ENCODE results near the gene DNAJA1. TPM values are rescaled to one million over a fixed set of nuclear protein-coding genes. Genes with fewer than 3 reads are reported as not detected.
A peak's percentile ranks its signal among the peaks of the same experiment; 100 is the strongest.

The DNAJA1 gene
- polyA plus RNA-seq, 1 experiment: 237 TPM

- no peak for DNase-seq (ENCODE audit: low read depth, low spot score)
- TF ChIP-seq CTCF (IDR thresholded peaks at IDR 0.05; ENCODE audit: low read depth, low read length): no peak
- Histone ChIP-seq H3K27me3 (ENCODE audit: control insufficient read depth, insufficient read depth, low read length) (no peaks in the 10 kb centered on the region), H3K9me3 (ENCODE audit: control insufficient read depth, insufficient read depth, low read length) (no peaks in the 10 kb centered on the region; the same call in 1 of the 2 replicates), H3K27ac (ENCODE audit: low read depth, low read length) (no peak overlapping the region), H3K4me3 (ENCODE audit: low read depth, low read length) (no peak overlapping the region)
- ChIA-PET CTCF (no interaction called here), POLR2A (no interaction called here)
Observed at GRCh38 chr9:33019797-33020196, 5.3 kb upstream of the DNAJA1 start.

GRCh38 chr9:33022303-33022702 lies 2.8 kb upstream of the DNAJA1 start:
- Histone ChIP-seq H3K9me3 (ENCODE audit: control insufficient read depth, insufficient read depth, low read length) (no peaks in the 10 kb centered on the region; the same call in 1 of the 2 replicates), H3K27ac (ENCODE audit: low read depth, low read length) (no peak overlapping the region), H3K4me3 (ENCODE audit: low read depth, low read length) (no peak overlapping the region), H3K27me3 (ENCODE audit: control insufficient read depth, insufficient read depth, low read length) (no peaks in the 10 kb centered on the region)
- TF ChIP-seq CTCF (IDR thresholded peaks at IDR 0.05; ENCODE audit: low read depth, low read length): no peak
- ChIA-PET CTCF (interaction anchor here (1.5 to 1.9 kb wide), 2 partner anchors 441 to 643 kb away, joined by 3 to 6 read pairs; no protein-coding TSS in a partner anchor), POLR2A (no interaction called here)
- DNase-seq (ENCODE audit: low read depth, low spot score): no peak

- H3K27me3 ChIP-seq (ENCODE audit: control insufficient read depth, insufficient read depth, low read length): no peaks in the 10 kb centered on the region
- H3K27ac ChIP-seq (ENCODE audit: low read depth, low read length): no peak overlapping the region
- H3K9me3 ChIP-seq (ENCODE audit: control insufficient read depth, insufficient read depth, low read length): no peaks in the 10 kb centered on the region; the same call in 1 of the 2 replicates
- H3K4me3 ChIP-seq (ENCODE audit: low read depth, low read length): no peak overlapping the region
- CTCF ChIA-PET: interaction anchor here (1.5 to 1.9 kb wide), 2 partner anchors 441 to 643 kb away, joined by 3 to 6 read pairs; no protein-coding TSS in a partner anchor
- TF ChIP-seq CTCF (IDR thresholded peaks at IDR 0.05; ENCODE audit: low read depth, low read length): no peak
- no peak for DNase-seq (ENCODE audit: low read depth, low spot score)
- POLR2A ChIA-PET: no interaction called here
Observed at GRCh38 chr9:33022755-33023154, 2.3 kb upstream of the DNAJA1 start.

GRCh38 chr9:33023661-33024060 lies 1.4 kb upstream of the DNAJA1 start:
- no peak overlapping the region for H3K27ac ChIP-seq (ENCODE audit: low read depth, low read length)

More at GRCh38 chr9:33023661-33024060, 1.4 kb upstream of the DNAJA1 start:
- CTCF ChIA-PET: interaction anchor here (1.3 to 1.9 kb wide), 3 partner anchors 20 to 644 kb away, joined by 3 to 6 read pairs (median 3); no protein-coding TSS in a partner anchor
- Histone ChIP-seq H3K27me3 (ENCODE audit: control insufficient read depth, insufficient read depth, low read length) (no peaks in the 10 kb centered on the region), H3K4me3 (ENCODE audit: low read depth, low read length) (peak overlapping the region; percentile 99), H3K9me3 (ENCODE audit: control insufficient read depth, insufficient read depth, low read length) (no peaks in the 10 kb centered on the region; the same call in 1 of the 2 replicates)
- POLR2A ChIA-PET: interaction anchor here (3.2 kb wide), 1 partner anchor 18 kb away, joined by 18 read pairs; no protein-coding TSS in a partner anchor
- TF ChIP-seq CTCF (IDR thresholded peaks at IDR 0.05; ENCODE audit: low read depth, low read length): no peak
- DNase-seq (ENCODE audit: low read depth, low spot score): no peak

All from AG04450 (cell line).